HepG2 (cell line): Measurements from ENCODE around the gene TMEM35B. TPM values are rescaled to one million over a fixed set of nuclear protein-coding genes. Genes with fewer than 3 reads are reported as not detected.
A peak's percentile ranks its signal among the peaks of the same experiment; 100 is the strongest.

Experiments used
- E2F1 ChIP-seq: sonication (generic); formaldehyde crosslinking; IDR thresholded peaks from 2 replicates; pipeline ENCODE4 v1.5.0; 2020; ENCODE audit warnings: missing genetic modification reagents
- HNRNPLL ChIP-seq: fragments of 200-400 bp; formaldehyde crosslinking; IDR thresholded peaks from 2 replicates; pipeline ENCODE4 v1.6.1; 2017; ENCODE audit warnings: mild to moderate bottlenecking, low read depth, low read length; ENCODE audit not compliant: poor library complexity, severe bottlenecking
- KAT8 ChIP-seq: IDR thresholded peaks from 2 replicates; pipeline ENCODE4 v1.6.1; 2016; ENCODE audit warnings: missing genetic modification reagents, missing compliant biosample characterization
- KDM2A ChIP-seq: sonication (generic); formaldehyde crosslinking; IDR thresholded peaks from 2 replicates; pipeline ENCODE4 v1.4.0; 2020; ENCODE audit warnings: low read depth, missing genetic modification reagents, borderline replicate concordance
- MTF2 ChIP-seq: sonication (generic); formaldehyde crosslinking; IDR thresholded peaks from 2 replicates; pipeline ENCODE4 v1.5.0; 2020; ENCODE audit warnings: missing genetic modification reagents, borderline replicate concordance
- SIN3A ChIP-seq: IDR thresholded peaks from 2 replicates; pipeline ENCODE4 v1.6.1; 2011; ENCODE audit warnings: low read depth, mild to moderate bottlenecking, control low read depth, low read length, borderline replicate concordance
- SNAI1 ChIP-seq: sonication (generic); formaldehyde crosslinking; IDR thresholded peaks from 2 replicates; pipeline ENCODE4 v1.5.0; 2020; ENCODE audit warnings: mild to moderate bottlenecking, missing genetic modification reagents, borderline replicate concordance
- TEAD3 ChIP-seq: optimal IDR thresholded peaks from 2 replicates; pipeline ENCODE3; 2016; ENCODE audit warnings: borderline replicate concordance
- THAP11 ChIP-seq: IDR thresholded peaks from 2 replicates; pipeline ENCODE4 v1.6.1; 2016; ENCODE audit warnings: missing biosample characterization, missing genetic modification reagents
- TOPORS ChIP-seq: sonication (generic); formaldehyde crosslinking; IDR thresholded peaks from 2 replicates; pipeline ENCODE4 v1.8.0; 2023; ENCODE audit warnings: mild to moderate bottlenecking, missing genetic modification reagents
- ZMYM3 ChIP-seq: sonication (generic); formaldehyde crosslinking; IDR thresholded peaks from 2 replicates; pipeline ENCODE4 v1.5.1; 2020; ENCODE audit warnings: mild to moderate bottlenecking, missing genetic modification reagents
- ZNF331 ChIP-seq: sonication (generic); formaldehyde crosslinking; IDR thresholded peaks from 2 replicates; pipeline ENCODE4 v1.4.0; 2020; ENCODE audit warnings: missing genetic modification reagents
- ZNF556 ChIP-seq: sonication (generic); formaldehyde crosslinking; IDR thresholded peaks from 2 replicates; pipeline ENCODE4 v1.4.0; 2020; ENCODE audit warnings: mild to moderate bottlenecking, missing genetic modification reagents, borderline replicate concordance
- ZNF598 ChIP-seq: sonication (generic); formaldehyde crosslinking; IDR thresholded peaks from 2 replicates; pipeline ENCODE4 v1.5.1; 2020; ENCODE audit warnings: mild to moderate bottlenecking, missing genetic modification reagents, borderline replicate concordance
- ZNF761 ChIP-seq: sonication (generic); formaldehyde crosslinking; conservative IDR thresholded peaks from 2 replicates; pipeline ENCODE4 v1.4.0; 2020; ENCODE audit warnings: mild to moderate bottlenecking, missing genetic modification reagents
- ZNF777 ChIP-seq: sonication (generic); formaldehyde crosslinking; IDR thresholded peaks from 2 replicates; pipeline ENCODE4 v1.4.0; 2020; ENCODE audit warnings: missing genetic modification reagents
- polyA plus RNA-seq, 8 experiments: library from polyadenylated mRNA; depleted of rRNA in 3 of 8; stranded (reverse) in 7 of 8; unstranded in 1 of 8; fragments of >200 nt; fragmentation: Illumina TruSeq in 4 of 8; extraction: Trizol in 4 of 8; gene quantifications; 2 replicates each; pipeline versions ENCODE4 v1.2.1 to v1.2.3, GENCODE V29; 2011 to 2016; ENCODE audit warnings: low read depth in 4 of 8, missing spikeins in 1 of 8, mixed read lengths in 1 of 8; ENCODE audit not compliant: insufficient read depth in 1 of 8
- total RNA-seq, 5 experiments: library from RNA; depleted of rRNA; stranded (reverse); fragments of >200 nt; fragmentation: Illumina TruSeq; extraction: Trizol; gene quantifications; 2 replicates each; pipeline ENCODE4 v1.2.3, GENCODE V29; 2016; ENCODE audit warnings: low read depth in 1 of 5
- TF ChIP-seq, protein P1 (sequence below): sonication (generic); formaldehyde crosslinking; IDR thresholded peaks from 2 replicates; pipeline ENCODE4 v1.8.1; 2023; ENCODE audit warnings: missing genetic modification reagents, mild to moderate bottlenecking, borderline replicate concordance
- TF ChIP-seq, protein P2 (sequence below): IDR thresholded peaks from 2 replicates; pipeline ENCODE4 v1.6.1; 2016; ENCODE audit warnings: low read depth, missing genetic modification reagents, missing compliant biosample characterization
- TF ChIP-seq, protein P3 (sequence below): sonication (generic); formaldehyde crosslinking; IDR thresholded peaks from 2 replicates; pipeline ENCODE4 v1.5.0; 2020; ENCODE audit warnings: mild to moderate bottlenecking, missing genetic modification reagents, moderate library complexity

Gene TMEM35B
- total and polyA plus RNA-seq, 2 of the 13 experiments (the other 11 are each of a cell fraction or from before 2014, with no cell fraction given) = 11.5 to 26.0 TPM

GRCh38 chr1:34984793-34985608 lies at the start of gene TMEM35B (continued):
- peak; percentile 41; the same call in 1 of the 2 replicates for TF ChIP-seq SIN3A
- no peak for TF ChIP-seq ZNF598
- TF ChIP-seq KAT8 (CRISPR knock-in tag) = peak; percentile 65; the same call in 1 of the 2 replicates
- peak; percentile 96 for TF ChIP-seq KDM2A (CRISPR knock-in tag)
- no peak; the same call in 1 of the 2 replicates for TF ChIP-seq TOPORS (CRISPR knock-in tag)
- no peak for TF ChIP-seq SNAI1 (CRISPR knock-in tag)
- TF ChIP-seq, protein P1, sequence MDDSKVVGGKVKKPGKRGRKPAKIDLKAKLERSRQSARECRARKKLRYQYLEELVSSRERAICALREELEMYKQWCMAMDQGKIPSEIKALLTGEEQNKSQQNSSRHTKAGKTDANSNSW (CRISPR knock-in tag) = 0 out of 2 replicates have a peak, but pooled peaks have one; percentile 24
- no peak for TF ChIP-seq E2F1
- peak; percentile 8 for TF ChIP-seq TEAD3 (CRISPR knock-in tag)
- TF ChIP-seq ZNF777 (CRISPR knock-in tag) = peak; percentile 69; the same call in 1 of the 2 replicates
- peak; percentile 48 for TF ChIP-seq HNRNPLL
- TF ChIP-seq ZNF331 = peak; percentile 57; the same call in 1 of the 2 replicates
- 0 out of 2 replicates have a peak, but pooled peaks have one; percentile 69 for TF ChIP-seq ZNF556 (CRISPR knock-in tag)
- no peak; the same call in 1 of the 2 replicates for TF ChIP-seq MTF2 (CRISPR knock-in tag)
- 0 out of 2 replicates have a peak, but pooled peaks have one; percentile 56 for TF ChIP-seq ZMYM3 (CRISPR knock-in tag)
- TF ChIP-seq, protein P2, sequence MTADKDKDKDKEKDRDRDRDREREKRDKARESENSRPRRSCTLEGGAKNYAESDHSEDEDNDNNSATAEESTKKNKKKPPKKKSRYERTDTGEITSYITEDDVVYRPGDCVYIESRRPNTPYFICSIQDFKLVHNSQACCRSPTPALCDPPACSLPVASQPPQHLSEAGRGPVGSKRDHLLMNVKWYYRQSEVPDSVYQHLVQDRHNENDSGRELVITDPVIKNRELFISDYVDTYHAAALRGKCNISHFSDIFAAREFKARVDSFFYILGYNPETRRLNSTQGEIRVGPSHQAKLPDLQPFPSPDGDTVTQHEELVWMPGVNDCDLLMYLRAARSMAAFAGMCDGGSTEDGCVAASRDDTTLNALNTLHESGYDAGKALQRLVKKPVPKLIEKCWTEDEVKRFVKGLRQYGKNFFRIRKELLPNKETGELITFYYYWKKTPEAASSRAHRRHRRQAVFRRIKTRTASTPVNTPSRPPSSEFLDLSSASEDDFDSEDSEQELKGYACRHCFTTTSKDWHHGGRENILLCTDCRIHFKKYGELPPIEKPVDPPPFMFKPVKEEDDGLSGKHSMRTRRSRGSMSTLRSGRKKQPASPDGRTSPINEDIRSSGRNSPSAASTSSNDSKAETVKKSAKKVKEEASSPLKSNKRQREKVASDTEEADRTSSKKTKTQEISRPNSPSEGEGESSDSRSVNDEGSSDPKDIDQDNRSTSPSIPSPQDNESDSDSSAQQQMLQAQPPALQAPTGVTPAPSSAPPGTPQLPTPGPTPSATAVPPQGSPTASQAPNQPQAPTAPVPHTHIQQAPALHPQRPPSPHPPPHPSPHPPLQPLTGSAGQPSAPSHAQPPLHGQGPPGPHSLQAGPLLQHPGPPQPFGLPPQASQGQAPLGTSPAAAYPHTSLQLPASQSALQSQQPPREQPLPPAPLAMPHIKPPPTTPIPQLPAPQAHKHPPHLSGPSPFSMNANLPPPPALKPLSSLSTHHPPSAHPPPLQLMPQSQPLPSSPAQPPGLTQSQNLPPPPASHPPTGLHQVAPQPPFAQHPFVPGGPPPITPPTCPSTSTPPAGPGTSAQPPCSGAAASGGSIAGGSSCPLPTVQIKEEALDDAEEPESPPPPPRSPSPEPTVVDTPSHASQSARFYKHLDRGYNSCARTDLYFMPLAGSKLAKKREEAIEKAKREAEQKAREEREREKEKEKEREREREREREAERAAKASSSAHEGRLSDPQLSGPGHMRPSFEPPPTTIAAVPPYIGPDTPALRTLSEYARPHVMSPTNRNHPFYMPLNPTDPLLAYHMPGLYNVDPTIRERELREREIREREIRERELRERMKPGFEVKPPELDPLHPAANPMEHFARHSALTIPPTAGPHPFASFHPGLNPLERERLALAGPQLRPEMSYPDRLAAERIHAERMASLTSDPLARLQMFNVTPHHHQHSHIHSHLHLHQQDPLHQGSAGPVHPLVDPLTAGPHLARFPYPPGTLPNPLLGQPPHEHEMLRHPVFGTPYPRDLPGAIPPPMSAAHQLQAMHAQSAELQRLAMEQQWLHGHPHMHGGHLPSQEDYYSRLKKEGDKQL (CRISPR knock-in tag) = no peak
- TF ChIP-seq THAP11 (CRISPR knock-in tag) = peak; percentile 35; the same call in 1 of the 2 replicates
- TF ChIP-seq, protein P3, sequence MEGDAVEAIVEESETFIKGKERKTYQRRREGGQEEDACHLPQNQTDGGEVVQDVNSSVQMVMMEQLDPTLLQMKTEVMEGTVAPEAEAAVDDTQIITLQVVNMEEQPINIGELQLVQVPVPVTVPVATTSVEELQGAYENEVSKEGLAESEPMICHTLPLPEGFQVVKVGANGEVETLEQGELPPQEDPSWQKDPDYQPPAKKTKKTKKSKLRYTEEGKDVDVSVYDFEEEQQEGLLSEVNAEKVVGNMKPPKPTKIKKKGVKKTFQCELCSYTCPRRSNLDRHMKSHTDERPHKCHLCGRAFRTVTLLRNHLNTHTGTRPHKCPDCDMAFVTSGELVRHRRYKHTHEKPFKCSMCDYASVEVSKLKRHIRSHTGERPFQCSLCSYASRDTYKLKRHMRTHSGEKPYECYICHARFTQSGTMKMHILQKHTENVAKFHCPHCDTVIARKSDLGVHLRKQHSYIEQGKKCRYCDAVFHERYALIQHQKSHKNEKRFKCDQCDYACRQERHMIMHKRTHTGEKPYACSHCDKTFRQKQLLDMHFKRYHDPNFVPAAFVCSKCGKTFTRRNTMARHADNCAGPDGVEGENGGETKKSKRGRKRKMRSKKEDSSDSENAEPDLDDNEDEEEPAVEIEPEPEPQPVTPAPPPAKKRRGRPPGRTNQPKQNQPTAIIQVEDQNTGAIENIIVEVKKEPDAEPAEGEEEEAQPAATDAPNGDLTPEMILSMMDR (CRISPR knock-in tag) = peak; percentile 49
- TF ChIP-seq ZNF761 = 0 out of 2 replicates have a peak, but pooled peaks have one; percentile 24
